HEK293 (cell line): ENCODE measurements around the gene RBFOX1.

Experiments used
- CTCF ChIA-PET: fragments of 350-600 bp; formaldehyde crosslinking; extraction: SDS; loops from one replicate; lab custom pipeline; 2021; ENCODE audit warnings: antibody characterized with exemption; lab: Yijun Ruan, JAX
- POLR2A ChIA-PET: fragments of 300-600 bp; formaldehyde crosslinking; extraction: SDS; loops from one replicate; lab custom pipeline; 2020; ENCODE audit warnings: antibody characterized with exemption, inconsistent platforms; lab: Yijun Ruan, JAX
- H3K27ac ChIP-seq: fragments of 200-500 bp; sonication (Bioruptor generic); 2 replicates; pipeline ENCODE4 v1.5.1; 2014; ENCODE audit warnings: low read depth, low read length, control low read depth, inconsistent platforms; ENCODE audit errors: extremely low read depth
- H3K36me3 ChIP-seq, 2 experiments: fragments of 200-500 bp in 1 of 2; sonication (Bioruptor generic) in 1 of 2; 1 replicate in 1 of 2; 2 replicates in 1 of 2; pipeline ENCODE4 v1.5.1; 2014 to 2017; ENCODE audit warnings: inconsistent platforms in 2 of 2, low read length in 2 of 2; ENCODE audit not compliant: control insufficient read depth in 2 of 2, insufficient read depth in 1 of 2
- H3K4me1 ChIP-seq: fragments of 200-500 bp; sonication (Bioruptor generic); 2 replicates; pipeline ENCODE4 v1.5.1; 2014; ENCODE audit warnings: mild to moderate bottlenecking, low read length, inconsistent platforms; ENCODE audit not compliant: control insufficient read depth, insufficient read depth
- H3K4me3 ChIP-seq: 2 replicates; pipeline ENCODE4 v1.5.1; 2011; ENCODE audit warnings: low read depth, mild to moderate bottlenecking, control low read depth, low read length, moderate library complexity
- H3K9me3 ChIP-seq: fragments of 200-500 bp; sonication (Bioruptor generic); 2 replicates; pipeline ENCODE4 v1.5.1; 2014; ENCODE audit warnings: low read depth, low read length, inconsistent platforms; ENCODE audit not compliant: control insufficient read depth, insufficient read depth
- BCL11A ChIP-seq: fragments of 450-650 bp; formaldehyde crosslinking; IDR thresholded peaks from 2 replicates; pipeline ENCODE4 v1.5.1; 2016; ENCODE audit warnings: low read depth, missing biosample characterization, missing genetic modification characterization
- EGR2 ChIP-seq: fragments of 450-650 bp; formaldehyde crosslinking; IDR thresholded peaks from 2 replicates; pipeline ENCODE4 v1.5.1; 2016; ENCODE audit warnings: low read depth, missing biosample characterization, missing genetic modification characterization
- GFI1B ChIP-seq: fragments of 450-650 bp; formaldehyde crosslinking; IDR thresholded peaks from 2 replicates; pipeline ENCODE4 v1.5.1; 2016; ENCODE audit warnings: missing biosample characterization, missing genetic modification characterization
- GLI4 ChIP-seq: fragments of 450-650 bp; formaldehyde crosslinking; IDR thresholded peaks from 2 replicates; pipeline ENCODE4 v1.5.1; 2016; ENCODE audit warnings: missing biosample characterization, missing genetic modification characterization
- HOXA7 ChIP-seq: sonication (generic); formaldehyde crosslinking; IDR thresholded peaks from 2 replicates; pipeline ENCODE4 v1.8.1; 2022; ENCODE audit warnings: missing genetic modification reagents, borderline replicate concordance
- KLF7 ChIP-seq: fragments of 450-650 bp; formaldehyde crosslinking; IDR thresholded peaks from 2 replicates; pipeline ENCODE4 v1.5.1; 2016; ENCODE audit warnings: missing biosample characterization, missing genetic modification characterization, borderline replicate concordance
- MYNN ChIP-seq: fragments of 450-650 bp; formaldehyde crosslinking; IDR thresholded peaks from 2 replicates; pipeline ENCODE4 v1.5.1; 2016; ENCODE audit warnings: missing biosample characterization, missing genetic modification characterization, borderline replicate concordance
- ZBTB48 ChIP-seq: fragments of 450-650 bp; formaldehyde crosslinking; IDR thresholded peaks from 2 replicates; pipeline ENCODE4 v1.5.1; 2016; ENCODE audit warnings: missing biosample characterization, missing genetic modification characterization
- ZNF10 ChIP-seq: fragments of 450-650 bp; formaldehyde crosslinking; IDR thresholded peaks from 2 replicates; pipeline ENCODE4 v1.5.1; 2017; ENCODE audit warnings: missing biosample characterization, missing genetic modification characterization
- ZNF132 ChIP-seq: fragments of 450-650 bp; formaldehyde crosslinking; IDR thresholded peaks from 2 replicates; pipeline ENCODE4 v1.5.1; 2017; ENCODE audit warnings: missing biosample characterization, missing genetic modification characterization, borderline replicate concordance
- ZNF169 ChIP-seq: fragments of 450-650 bp; formaldehyde crosslinking; IDR thresholded peaks from 2 replicates; pipeline ENCODE4 v1.5.1; 2016; ENCODE audit warnings: missing biosample characterization, missing genetic modification characterization
- ZNF175 ChIP-seq: fragments of 450-650 bp; formaldehyde crosslinking; IDR thresholded peaks from 2 replicates; pipeline ENCODE4 v1.5.1; 2016; ENCODE audit warnings: missing biosample characterization, missing genetic modification characterization
- ZNF266 ChIP-seq: fragments of 450-650 bp; formaldehyde crosslinking; IDR thresholded peaks from 2 replicates; pipeline ENCODE4 v1.5.1; 2016; ENCODE audit warnings: missing biosample characterization, missing genetic modification characterization, low read depth
- ZNF596 ChIP-seq: fragments of 450-650 bp; IDR thresholded peaks from 2 replicates; pipeline ENCODE4 v1.5.0; 2018; ENCODE audit warnings: missing biosample characterization, mild to moderate bottlenecking, missing genetic modification characterization, moderate library complexity
- ZNF837 ChIP-seq: fragments of 450-650 bp; formaldehyde crosslinking; IDR thresholded peaks from 2 replicates; pipeline ENCODE4 v1.5.1; 2016; ENCODE audit warnings: missing biosample characterization, missing genetic modification characterization
- TF ChIP-seq, protein P1 (sequence below): fragments of 450-650 bp; IDR thresholded peaks from 2 replicates; pipeline ENCODE4 v1.5.1; 2018; ENCODE audit warnings: missing biosample characterization, mild to moderate bottlenecking, missing genetic modification characterization
- TF ChIP-seq, protein P2 (sequence below): fragments of 450-650 bp; formaldehyde crosslinking; IDR thresholded peaks from 2 replicates; pipeline ENCODE4 v1.5.1; 2016; ENCODE audit warnings: missing biosample characterization, missing genetic modification characterization
- TF ChIP-seq, protein P3 (sequence below): fragments of 450-650 bp; formaldehyde crosslinking; IDR thresholded peaks from 2 replicates; pipeline ENCODE4 v1.5.1; 2016; ENCODE audit warnings: missing biosample characterization, missing genetic modification characterization
- TF ChIP-seq, protein P4 (sequence below): fragments of 450-650 bp; formaldehyde crosslinking; IDR thresholded peaks from 2 replicates; pipeline ENCODE4 v1.5.1; 2016; ENCODE audit warnings: missing biosample characterization, missing genetic modification characterization
- TF ChIP-seq, protein P5 (sequence below): fragments of 450-650 bp; formaldehyde crosslinking; IDR thresholded peaks from 2 replicates; pipeline ENCODE4 v1.5.1; 2016; ENCODE audit warnings: missing biosample characterization, missing genetic modification characterization

Gene RBFOX1

DNA sequence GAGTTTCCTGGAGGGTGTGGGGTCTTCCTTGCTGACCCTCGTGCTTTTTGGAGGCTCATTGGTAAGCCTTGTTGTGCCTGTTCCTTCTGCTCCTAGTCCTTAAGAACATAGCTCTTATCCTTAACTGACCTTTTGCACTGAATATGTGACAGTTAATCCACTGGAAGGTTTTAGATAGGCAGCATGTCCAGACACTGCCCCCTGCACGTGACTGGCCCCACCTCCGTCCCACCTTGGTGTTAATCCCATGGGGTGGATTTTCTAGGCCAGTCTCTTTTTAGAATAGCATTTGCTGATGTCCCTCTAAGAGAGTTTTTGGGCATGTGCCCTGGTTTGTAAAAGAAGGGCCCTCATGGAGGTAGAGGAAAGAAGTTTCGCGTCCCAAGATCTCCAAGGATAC lies 58.3 kb downstream of the RBFOX1 start:
- H3K27ac ChIP-seq, result no peak overlapping the region
- no peaks in the 10 kb centered on the region for H3K36me3 ChIP-seq
- ChIA-PET POLR2A (no interaction called here), CTCF (no interaction called here)
- no peaks in the 10 kb centered on the region for H3K4me1 ChIP-seq
- H3K4me3 ChIP-seq, result no peak overlapping the region
- H3K9me3 ChIP-seq, result no peaks in the 10 kb centered on the region
- TF ChIP-seq GFI1B (tag by site-specific recombination), result no peak
- TF ChIP-seq, protein P1, sequence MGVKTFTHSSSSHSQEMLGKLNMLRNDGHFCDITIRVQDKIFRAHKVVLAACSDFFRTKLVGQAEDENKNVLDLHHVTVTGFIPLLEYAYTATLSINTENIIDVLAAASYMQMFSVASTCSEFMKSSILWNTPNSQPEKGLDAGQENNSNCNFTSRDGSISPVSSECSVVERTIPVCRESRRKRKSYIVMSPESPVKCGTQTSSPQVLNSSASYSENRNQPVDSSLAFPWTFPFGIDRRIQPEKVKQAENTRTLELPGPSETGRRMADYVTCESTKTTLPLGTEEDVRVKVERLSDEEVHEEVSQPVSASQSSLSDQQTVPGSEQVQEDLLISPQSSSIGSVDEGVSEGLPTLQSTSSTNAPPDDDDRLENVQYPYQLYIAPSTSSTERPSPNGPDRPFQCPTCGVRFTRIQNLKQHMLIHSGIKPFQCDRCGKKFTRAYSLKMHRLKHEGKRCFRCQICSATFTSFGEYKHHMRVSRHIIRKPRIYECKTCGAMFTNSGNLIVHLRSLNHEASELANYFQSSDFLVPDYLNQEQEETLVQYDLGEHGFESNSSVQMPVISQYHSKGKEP (tag by site-specific recombination), result no peak
- no peak for TF ChIP-seq ZNF596 (tag by site-specific recombination)
- TF ChIP-seq ZNF175, result no peak
- TF ChIP-seq EGR2 (tag by site-specific recombination), result no peak
- no peak for TF ChIP-seq ZNF169 (tag by site-specific recombination)

DNA sequence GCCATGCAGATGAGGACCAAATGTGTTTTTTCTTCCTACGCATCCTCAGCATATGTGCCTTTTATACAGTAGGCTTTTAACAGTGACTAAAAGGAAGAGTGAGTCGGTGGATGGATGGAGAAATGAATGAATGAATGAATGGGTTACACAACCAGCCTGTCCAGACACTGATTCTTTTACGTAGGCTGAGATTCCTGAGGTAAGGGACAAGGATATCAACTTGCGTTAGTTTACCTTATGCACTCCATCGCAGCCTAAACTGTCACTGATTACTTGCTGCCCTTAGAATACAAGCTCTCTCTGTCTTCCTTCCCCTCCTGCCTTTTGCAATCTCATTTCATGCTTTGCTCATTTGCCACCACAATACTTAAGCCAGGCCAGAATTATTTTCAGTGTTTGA lies 59.0 kb downstream of the RBFOX1 start:
- no peak for TF ChIP-seq ZNF266
- no peak for TF ChIP-seq GLI4 (tag by site-specific recombination)
- no peak for TF ChIP-seq KLF7 (tag by site-specific recombination)
- TF ChIP-seq ZNF132 (tag by site-specific recombination), result no peak
- no peak for TF ChIP-seq MYNN (tag by site-specific recombination)
- TF ChIP-seq BCL11A (tag by site-specific recombination), result no peak
- TF ChIP-seq, protein P2, sequence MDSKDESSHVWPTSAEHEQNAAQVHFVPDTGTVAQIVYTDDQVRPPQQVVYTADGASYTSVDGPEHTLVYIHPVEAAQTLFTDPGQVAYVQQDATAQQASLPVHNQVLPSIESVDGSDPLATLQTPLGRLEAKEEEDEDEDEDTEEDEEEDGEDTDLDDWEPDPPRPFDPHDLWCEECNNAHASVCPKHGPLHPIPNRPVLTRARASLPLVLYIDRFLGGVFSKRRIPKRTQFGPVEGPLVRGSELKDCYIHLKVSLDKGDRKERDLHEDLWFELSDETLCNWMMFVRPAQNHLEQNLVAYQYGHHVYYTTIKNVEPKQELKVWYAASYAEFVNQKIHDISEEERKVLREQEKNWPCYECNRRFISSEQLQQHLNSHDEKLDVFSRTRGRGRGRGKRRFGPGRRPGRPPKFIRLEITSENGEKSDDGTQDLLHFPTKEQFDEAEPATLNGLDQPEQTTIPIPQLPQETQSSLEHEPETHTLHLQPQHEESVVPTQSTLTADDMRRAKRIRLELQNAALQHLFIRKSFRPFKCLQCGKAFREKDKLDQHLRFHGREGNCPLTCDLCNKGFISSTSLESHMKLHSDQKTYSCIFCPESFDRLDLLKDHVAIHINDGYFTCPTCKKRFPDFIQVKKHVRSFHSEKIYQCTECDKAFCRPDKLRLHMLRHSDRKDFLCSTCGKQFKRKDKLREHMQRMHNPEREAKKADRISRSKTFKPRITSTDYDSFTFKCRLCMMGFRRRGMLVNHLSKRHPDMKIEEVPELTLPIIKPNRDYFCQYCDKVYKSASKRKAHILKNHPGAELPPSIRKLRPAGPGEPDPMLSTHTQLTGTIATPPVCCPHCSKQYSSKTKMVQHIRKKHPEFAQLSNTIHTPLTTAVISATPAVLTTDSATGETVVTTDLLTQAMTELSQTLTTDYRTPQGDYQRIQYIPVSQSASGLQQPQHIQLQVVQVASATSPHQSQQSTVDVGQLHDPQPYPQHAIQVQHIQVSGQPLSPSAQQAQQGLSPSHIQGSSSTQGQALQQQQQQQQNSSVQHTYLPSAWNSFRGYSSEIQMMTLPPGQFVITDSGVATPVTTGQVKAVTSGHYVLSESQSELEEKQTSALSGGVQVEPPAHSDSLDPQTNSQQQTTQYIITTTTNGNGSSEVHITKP (tag by site-specific recombination), result no peak
- no peak for TF ChIP-seq ZNF837 (tag by site-specific recombination)
- TF ChIP-seq, protein P3, sequence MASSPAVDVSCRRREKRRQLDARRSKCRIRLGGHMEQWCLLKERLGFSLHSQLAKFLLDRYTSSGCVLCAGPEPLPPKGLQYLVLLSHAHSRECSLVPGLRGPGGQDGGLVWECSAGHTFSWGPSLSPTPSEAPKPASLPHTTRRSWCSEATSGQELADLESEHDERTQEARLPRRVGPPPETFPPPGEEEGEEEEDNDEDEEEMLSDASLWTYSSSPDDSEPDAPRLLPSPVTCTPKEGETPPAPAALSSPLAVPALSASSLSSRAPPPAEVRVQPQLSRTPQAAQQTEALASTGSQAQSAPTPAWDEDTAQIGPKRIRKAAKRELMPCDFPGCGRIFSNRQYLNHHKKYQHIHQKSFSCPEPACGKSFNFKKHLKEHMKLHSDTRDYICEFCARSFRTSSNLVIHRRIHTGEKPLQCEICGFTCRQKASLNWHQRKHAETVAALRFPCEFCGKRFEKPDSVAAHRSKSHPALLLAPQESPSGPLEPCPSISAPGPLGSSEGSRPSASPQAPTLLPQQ (tag by site-specific recombination), result no peak
- TF ChIP-seq ZBTB48, result no peak
- no peak for TF ChIP-seq HOXA7
- TF ChIP-seq, protein P4, sequence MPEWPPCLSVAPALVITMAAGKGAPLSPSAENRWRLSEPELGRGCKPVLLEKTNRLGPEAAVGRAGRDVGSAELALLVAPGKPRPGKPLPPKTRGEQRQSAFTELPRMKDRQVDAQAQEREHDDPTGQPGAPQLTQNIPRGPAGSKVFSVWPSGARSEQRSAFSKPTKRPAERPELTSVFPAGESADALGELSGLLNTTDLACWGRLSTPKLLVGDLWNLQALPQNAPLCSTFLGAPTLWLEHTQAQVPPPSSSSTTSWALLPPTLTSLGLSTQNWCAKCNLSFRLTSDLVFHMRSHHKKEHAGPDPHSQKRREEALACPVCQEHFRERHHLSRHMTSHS, result no peak
- TF ChIP-seq ZNF10 (tag by site-specific recombination), result no peak
- TF ChIP-seq, protein P5, sequence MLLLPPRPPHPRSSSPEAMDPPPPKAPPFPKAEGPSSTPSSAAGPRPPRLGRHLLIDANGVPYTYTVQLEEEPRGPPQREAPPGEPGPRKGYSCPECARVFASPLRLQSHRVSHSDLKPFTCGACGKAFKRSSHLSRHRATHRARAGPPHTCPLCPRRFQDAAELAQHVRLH (tag by site-specific recombination), result no peak
- Histone ChIP-seq H3K36me3 (no peaks in the 10 kb centered on the region), H3K4me1 (no peaks in the 10 kb centered on the region), H3K27ac (no peak overlapping the region), H3K4me3 (no peak overlapping the region), H3K9me3 (no peaks in the 10 kb centered on the region)
- POLR2A ChIA-PET, result no interaction called here
- CTCF ChIA-PET, result no interaction called here
